HG03097 (cell line): ENCODE measurements around the gene RELN.
"Not testable (repeated sequence)": the region's sequence is repeated elsewhere in the genome, so short reads cannot be mapped to it uniquely, and the experiment has no call there.

Source experiments
- ATAC-seq: cut with Tn5 transposase; IDR thresholded peaks from one replicate; pipeline ENCODE4 v1.9.1; 2021; ENCODE audit not compliant: unreplicated experiment, low FRiP score

The RELN gene

GRCh38 chr7:103989200-103989784, at the start of gene RELN:
RELN (minus strand) TSS chr7:103989658; CDS start chr7:103989356, 302 bp downstream.
- ATAC-seq, result no peak

- ATAC-seq, result no peak
These were observed 48.7 kb upstream of the RELN start for GRCh38 chr7:104038136-104038535.

- ATAC-seq, result not testable (repeated sequence)
These were observed 47.4 kb upstream of the RELN start for GRCh38 chr7:104036889-104037288.

- no peak for ATAC-seq
These were observed 45.9 kb upstream of the RELN start for GRCh38 chr7:104035351-104035750.

GRCh38 chr7:104034679-104035078, 45.2 kb upstream of the RELN start:
- ATAC-seq, result no peak

- ATAC-seq, result no peak
These were observed 44.4 kb upstream of the RELN start for GRCh38 chr7:104033837-104034236.

GRCh38 chr7:104032486-104032885, 43.0 kb upstream of the RELN start:
- no peak for ATAC-seq

- ATAC-seq, result no peak
These were observed 40.3 kb upstream of the RELN start for GRCh38 chr7:104029765-104030164.

- ATAC-seq, result no peak
These were observed 35.2 kb upstream of the RELN start for GRCh38 chr7:104024632-104025031.

- ATAC-seq, result no peak
These were observed 33.6 kb upstream of the RELN start for GRCh38 chr7:104023100-104023499.

GRCh38 chr7:104018425-104018824, 29.0 kb upstream of the RELN start:
- ATAC-seq, result no peak

GRCh38 chr7:104017001-104017400, 27.5 kb upstream of the RELN start:
- no peak for ATAC-seq

GRCh38 chr7:104012835-104013234, 23.4 kb upstream of the RELN start:
- no peak for ATAC-seq

- ATAC-seq, result no peak
These were observed 22.4 kb upstream of the RELN start for GRCh38 chr7:104011829-104012228.

GRCh38 chr7:104010052-104010909, 20.8 kb upstream of the RELN start:
- ATAC-seq, result no peak

- ATAC-seq, result no peak
These were observed 18.6 kb upstream of the RELN start for GRCh38 chr7:104008107-104008506.

GRCh38 chr7:104007614-104008013, 18.2 kb upstream of the RELN start:
- ATAC-seq, result no peak

- no peak for ATAC-seq
These were observed 15.7 kb upstream of the RELN start for GRCh38 chr7:104005197-104005596.

GRCh38 chr7:103996639-103997038, 7.2 kb upstream of the RELN start:
- peak; percentile 86 for ATAC-seq

GRCh38 chr7:103996017-103996551, 6.6 kb upstream of the RELN start:
- no peak for ATAC-seq

- no peak for ATAC-seq
These were observed 6.1 kb upstream of the RELN start for GRCh38 chr7:103995554-103995953.

- no peak for ATAC-seq
These were observed 4.1 kb upstream of the RELN start for GRCh38 chr7:103993551-103993950.
